Uterus (tissue), 4 donors: ENCODE measurements around the gene PLXNB3. TPM values are rescaled to one million over a fixed set of nuclear protein-coding genes. Genes with fewer than 3 reads are reported as not detected.

ENCODE experiments used
- DNase-seq, 2 donors: peaks; one replicate each; pipeline ENCODE4 v3.0.0-alpha.2; 2019 to 2020
- H3K27ac ChIP-seq, 2 donors: fragments of 200-600 bp; sonication (generic); 1 replicate in 1 of 2; 2 replicates in 1 of 2; pipeline ENCODE4 v1.5.1; 2016 to 2018
- H3K27me3 ChIP-seq, 2 donors: fragments of 200-600 bp; sonication (generic); one replicate each; pipeline ENCODE4 v1.5.1; 2018 to 2019; ENCODE audit warnings: control low read depth in 1 of 2
- H3K36me3 ChIP-seq, 2 donors: fragments of 200-600 bp; sonication (generic); one replicate each; pipeline ENCODE4 v1.5.1; 2019; ENCODE audit warnings: control low read depth in 1 of 2
- H3K4me1 ChIP-seq, 2 donors: fragments of 200-600 bp; sonication (generic); one replicate each; pipeline ENCODE4 v1.5.1; 2018 to 2019; ENCODE audit warnings: control low read depth in 1 of 2
- H3K4me3 ChIP-seq, 2 donors: fragments of 200-600 bp; sonication (generic); 1 replicate in 1 of 2; 2 replicates in 1 of 2; pipeline ENCODE4 v1.5.1; 2018 to 2019; ENCODE audit warnings: mild to moderate bottlenecking in 1 of 2
- H3K9me3 ChIP-seq, 2 donors: fragments of 200-600 bp; sonication (generic); one replicate each; pipeline ENCODE4 v1.5.1; 2019; ENCODE audit warnings: control low read depth in 1 of 2
- POLR2A ChIP-seq, 2 donors: fragments of 450-650 bp; IDR thresholded peaks; one replicate each; pipeline ENCODE4 v1.6.1; 2016; ENCODE audit warnings: antibody characterized with exemption in 2 of 2, mild to moderate bottlenecking in 1 of 2, moderate library complexity in 1 of 2
- intact Hi-C: fragments of 100-400 bp; cut with DNase I; formaldehyde crosslinking; loops from one replicate; pipeline ENCODE4 v1.15.1; 2023; ENCODE audit warnings: low total_unique reads
- total RNA-seq, 4 donors: library from RNA; depleted of rRNA in 3 of 4; stranded (reverse); fragments of >200 nt in 3 of 4; gene quantifications; one replicate each; pipeline versions ENCODE4 v1.1.0 to v1.2.4, GENCODE V29; 2014 to 2023
- TF ChIP-seq, protein P1 (sequence below), 4 experiments: fragments of 200-600 bp in 2 of 4; fragments of 450-650 bp in 2 of 4; sonication (generic) in 2 of 4; IDR thresholded peaks; one replicate each; pipeline ENCODE4 v1.5.1; 2016 to 2019; ENCODE audit warnings: antibody characterized with exemption in 4 of 4, mild to moderate bottlenecking in 2 of 4, moderate library complexity in 1 of 4
- donor health status: DM: yes; HTN: yes; CAD: no.

The PLXNB3 gene
- total RNA-seq: 10 to 100 TPM in 1 of 4 donors, 1 to 10 TPM in 3; 1.5 to 50.7 (median 5.1) TPM

DNA sequence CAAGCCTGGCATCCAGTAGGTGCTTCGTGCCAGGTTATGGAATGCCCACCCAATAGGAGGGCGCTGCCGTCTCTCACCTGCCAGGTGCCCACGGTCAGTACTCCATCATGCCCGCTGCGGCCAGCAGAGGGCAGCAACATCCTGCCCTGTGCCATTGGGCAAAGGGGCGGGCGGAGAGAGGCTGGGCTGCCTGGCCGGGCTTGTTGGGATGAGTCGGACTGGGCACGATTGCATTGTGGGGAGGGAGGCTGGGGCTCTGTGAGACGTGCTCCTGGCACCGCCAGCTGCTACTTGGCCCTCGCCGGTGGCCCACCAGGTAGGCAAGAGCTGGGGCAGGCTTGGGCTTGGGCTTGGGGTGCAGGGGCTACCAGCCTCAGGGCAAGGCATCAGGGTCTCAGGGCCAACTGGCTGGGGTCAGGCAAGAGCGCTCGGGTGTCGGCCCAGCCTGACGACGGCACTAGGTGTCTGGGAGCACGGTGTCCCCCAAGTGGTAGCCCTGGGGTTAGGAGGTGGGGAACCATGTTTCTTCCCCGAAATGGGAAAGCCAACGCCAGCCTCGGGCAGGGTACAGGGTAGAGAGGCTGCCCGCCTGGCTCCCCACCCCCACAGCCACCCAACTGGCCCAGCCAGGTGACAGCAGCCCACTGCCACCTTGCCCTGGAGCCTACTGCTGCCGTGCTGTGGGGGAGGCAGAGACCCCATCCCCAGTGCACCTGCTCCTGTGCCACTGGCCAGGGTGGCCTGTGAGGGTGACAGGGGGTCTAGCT lies at the start of gene PLXNB3:
Gene PLXNB3, plus strand, starts transcription at position 261 of the 767 bp plus-strand sequence. CDS start 1,287 bp downstream, outside the sequence.
- no peaks in the 10 kb centered on the region for H3K27me3 ChIP-seq
- intact Hi-C loops: loop anchor here (5.0 kb wide), 1 partner anchor 188 kb away; no protein-coding TSS in a partner anchor
- peak; percentile 70 to 81 for DNase-seq
- peak within 1 kb of the TSS; percentile 25 to 77 for H3K27ac ChIP-seq
- H3K4me3 ChIP-seq: peak within 1 kb of the TSS in 1 of 2 donors; percentile 13
- no peaks in the 10 kb centered on the region for H3K36me3 ChIP-seq
- no peaks in the 10 kb centered on the region for H3K4me1 ChIP-seq
- peak in 1 of 2 donors; percentile 29 for TF ChIP-seq POLR2A (IDR thresholded peaks at IDR 0.05)
- TF ChIP-seq, protein P1, sequence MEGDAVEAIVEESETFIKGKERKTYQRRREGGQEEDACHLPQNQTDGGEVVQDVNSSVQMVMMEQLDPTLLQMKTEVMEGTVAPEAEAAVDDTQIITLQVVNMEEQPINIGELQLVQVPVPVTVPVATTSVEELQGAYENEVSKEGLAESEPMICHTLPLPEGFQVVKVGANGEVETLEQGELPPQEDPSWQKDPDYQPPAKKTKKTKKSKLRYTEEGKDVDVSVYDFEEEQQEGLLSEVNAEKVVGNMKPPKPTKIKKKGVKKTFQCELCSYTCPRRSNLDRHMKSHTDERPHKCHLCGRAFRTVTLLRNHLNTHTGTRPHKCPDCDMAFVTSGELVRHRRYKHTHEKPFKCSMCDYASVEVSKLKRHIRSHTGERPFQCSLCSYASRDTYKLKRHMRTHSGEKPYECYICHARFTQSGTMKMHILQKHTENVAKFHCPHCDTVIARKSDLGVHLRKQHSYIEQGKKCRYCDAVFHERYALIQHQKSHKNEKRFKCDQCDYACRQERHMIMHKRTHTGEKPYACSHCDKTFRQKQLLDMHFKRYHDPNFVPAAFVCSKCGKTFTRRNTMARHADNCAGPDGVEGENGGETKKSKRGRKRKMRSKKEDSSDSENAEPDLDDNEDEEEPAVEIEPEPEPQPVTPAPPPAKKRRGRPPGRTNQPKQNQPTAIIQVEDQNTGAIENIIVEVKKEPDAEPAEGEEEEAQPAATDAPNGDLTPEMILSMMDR (IDR thresholded peaks at IDR 0.05): peak; percentile 74 to 89 (median 80)
- H3K9me3 ChIP-seq: no peaks in the 10 kb centered on the region

DNA sequence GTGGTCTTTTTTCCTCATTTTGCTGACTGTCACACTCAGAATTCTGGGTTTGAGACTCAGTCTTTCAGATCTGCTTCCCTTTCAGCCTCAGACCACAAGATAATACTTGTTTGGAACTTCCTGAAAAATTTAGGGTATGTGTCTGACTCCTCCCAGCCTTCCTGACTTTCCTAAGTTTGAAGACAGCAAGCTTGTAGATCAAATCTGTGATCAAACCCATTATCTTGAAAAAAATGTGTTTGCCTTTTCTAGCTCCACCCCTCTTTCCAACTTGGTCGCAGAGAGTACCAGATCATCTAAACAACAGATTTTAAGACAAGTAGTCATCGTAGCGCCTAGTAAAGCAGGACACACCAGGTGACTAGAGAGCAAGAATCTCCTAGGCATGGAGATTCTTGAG lies 49.8 kb upstream of the PLXNB3 start:
- no peak overlapping the region for H3K4me3 ChIP-seq
- no peaks in the 10 kb centered on the region for H3K27me3 ChIP-seq
- H3K4me1 ChIP-seq: no peaks in the 10 kb centered on the region
- TF ChIP-seq POLR2A (IDR thresholded peaks at IDR 0.05): no peak
- TF ChIP-seq, protein P1 (IDR thresholded peaks at IDR 0.05): no peak
- H3K27ac ChIP-seq: no peak overlapping the region
- H3K9me3 ChIP-seq: no peaks in the 10 kb centered on the region
- intact Hi-C loops: no loop called here
- H3K36me3 ChIP-seq: no peaks in the 10 kb centered on the region
- DNase-seq: no peak

DNA sequence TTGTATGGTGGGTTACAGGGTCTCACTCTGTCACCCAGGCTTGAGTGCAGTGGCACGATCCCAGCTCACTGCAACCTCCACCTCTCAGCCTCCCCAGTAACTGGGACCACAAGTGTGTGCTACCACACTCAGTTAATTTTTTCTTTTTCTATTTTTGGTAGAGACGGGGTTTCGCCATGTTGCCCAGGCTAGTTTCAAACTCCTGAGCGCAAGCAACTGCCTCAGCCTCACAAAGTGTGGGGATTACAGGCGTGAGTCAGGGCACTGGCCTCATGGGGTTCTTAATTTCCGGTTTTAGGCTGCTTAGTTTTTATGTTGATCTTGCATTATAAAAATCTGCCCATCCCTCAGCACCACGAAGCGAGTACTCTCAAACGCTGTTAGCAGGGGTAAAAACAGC lies 46.6 kb upstream of the PLXNB3 start:
- intact Hi-C loops: no loop called here
- no peaks in the 10 kb centered on the region for H3K36me3 ChIP-seq

DNA sequence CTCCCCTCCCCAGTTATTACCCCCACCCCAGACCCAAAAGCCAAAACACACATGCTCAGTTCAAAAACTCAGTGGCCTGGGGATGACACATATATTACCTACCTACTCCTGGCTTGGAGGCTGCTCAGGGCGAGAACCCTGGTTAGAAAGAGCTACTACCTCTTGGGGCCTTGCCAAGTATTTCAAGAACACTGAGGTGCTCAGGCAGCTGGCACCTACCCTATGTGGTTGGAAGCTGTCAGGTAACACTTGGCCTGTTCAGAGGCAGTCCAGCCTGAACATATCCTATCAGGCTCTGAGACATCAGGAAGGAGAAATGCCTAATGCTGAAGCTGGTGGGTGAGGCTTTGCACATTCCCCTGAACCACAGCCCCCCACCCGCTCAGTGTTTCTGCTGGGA lies 44.8 kb upstream of the PLXNB3 start:
- no peak overlapping the region for H3K27ac ChIP-seq
- no peak overlapping the region for H3K4me3 ChIP-seq
- TF ChIP-seq, protein P1 (IDR thresholded peaks at IDR 0.05): no peak
- TF ChIP-seq POLR2A (IDR thresholded peaks at IDR 0.05): no peak
- H3K4me1 ChIP-seq: no peaks in the 10 kb centered on the region
- no peaks in the 10 kb centered on the region for H3K9me3 ChIP-seq
- no peaks in the 10 kb centered on the region for H3K36me3 ChIP-seq
- no peaks in the 10 kb centered on the region for H3K27me3 ChIP-seq
- intact Hi-C loops: no loop called here
- no peak for DNase-seq

More for the DNA sequence above, 46.6 kb upstream of the PLXNB3 start:
- Histone ChIP-seq H3K4me3 (no peak overlapping the region), H3K4me1 (no peaks in the 10 kb centered on the region), H3K27me3 (no peaks in the 10 kb centered on the region), H3K9me3 (no peaks in the 10 kb centered on the region), H3K27ac (no peak overlapping the region)
- TF ChIP-seq POLR2A (IDR thresholded peaks at IDR 0.05): no peak
- TF ChIP-seq, protein P1 (IDR thresholded peaks at IDR 0.05): no peak
- DNase-seq: no peak

DNA sequence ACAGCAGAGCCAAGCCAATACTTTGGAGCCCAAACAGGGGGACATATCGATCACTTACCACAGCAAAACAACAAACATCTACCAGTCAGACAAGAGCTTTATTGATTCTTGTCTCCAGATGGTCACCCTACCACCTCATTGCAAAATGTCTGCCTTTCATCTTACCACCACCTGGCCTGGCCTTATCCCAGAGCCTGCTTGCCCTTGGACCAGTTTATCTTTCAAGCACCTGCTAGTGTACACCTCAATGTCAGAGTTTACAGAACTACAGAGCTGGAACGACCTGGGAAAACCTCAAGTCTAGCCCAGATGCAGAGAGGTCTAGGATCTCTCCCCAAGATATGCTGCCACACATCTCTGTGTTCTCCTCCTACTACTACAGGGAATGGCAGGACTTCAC lies 44.3 kb upstream of the PLXNB3 start:
- H3K4me3 ChIP-seq: no peak overlapping the region
- no peaks in the 10 kb centered on the region for H3K9me3 ChIP-seq
- H3K36me3 ChIP-seq: no peaks in the 10 kb centered on the region
- no peaks in the 10 kb centered on the region for H3K27me3 ChIP-seq
- no peak for DNase-seq
- TF ChIP-seq POLR2A (IDR thresholded peaks at IDR 0.05): no peak
- TF ChIP-seq, protein P1 (IDR thresholded peaks at IDR 0.05): no peak
- H3K27ac ChIP-seq: no peak overlapping the region
- no peaks in the 10 kb centered on the region for H3K4me1 ChIP-seq
- intact Hi-C loops: no loop called here
